Stimulated activated CD4-positive, alpha-beta T cell treated with anti-CD3 and anti-CD28 coated beads, Interleukin-1b, Interleukin-23, amount 100 ng/mL, for 1 hour (primary cell): ENCODE results near the gene ARL6IP4.
"Not testable (repeated sequence)": the region's sequence is repeated elsewhere in the genome, so short reads cannot be mapped to it uniquely, and the experiment has no call there.

Experiments used
- DNase-seq, 2 donors: peaks; one replicate each; pipeline ENCODE4 v3.0.0-alpha.2; 2020; ENCODE audit warnings: low read depth in 2 of 2

ARL6IP4 gene

GRCh38 chr12:122980183-122981035, at the start of gene ARL6IP4:
Gene ARL6IP4 (plus strand): TSS chr12:122980681. CDS start chr12:122981140, 459 bp downstream.
- DNase-seq, result peak in 1 of 2 donors; percentile 45

GRCh38 chr12:122932207-122932606, 48.3 kb upstream of the ARL6IP4 start:
- no peak for DNase-seq

GRCh38 chr12:122934722-122935121, 45.8 kb upstream of the ARL6IP4 start:
- DNase-seq, result no peak

- no peak for DNase-seq
These were observed 45.2 kb upstream of the ARL6IP4 start for GRCh38 chr12:122935318-122935717.

- DNase-seq, result no peak
These were observed 42.8 kb upstream of the ARL6IP4 start for GRCh38 chr12:122937622-122938091.

- DNase-seq, result no peak
These were observed 41.4 kb upstream of the ARL6IP4 start for GRCh38 chr12:122939125-122939524.

GRCh38 chr12:122941351-122941750, 39.1 kb upstream of the ARL6IP4 start:
- DNase-seq, result not testable (repeated sequence)

- DNase-seq, result no peak
These were observed 37.8 kb upstream of the ARL6IP4 start for GRCh38 chr12:122942637-122943036.

- no peak for DNase-seq
These were observed 37.3 kb upstream of the ARL6IP4 start for GRCh38 chr12:122943196-122943595.

GRCh38 chr12:122944605-122945592, 35.6 kb upstream of the ARL6IP4 start:
- no peak for DNase-seq

- DNase-seq, result peak; percentile 35 to 42
These were observed 33.7 kb upstream of the ARL6IP4 start for GRCh38 chr12:122946690-122947341.

GRCh38 chr12:122947352-122947792, 33.1 kb upstream of the ARL6IP4 start:
- DNase-seq, result no peak

GRCh38 chr12:122948605-122949004, 31.9 kb upstream of the ARL6IP4 start:
- DNase-seq, result no peak

GRCh38 chr12:122949405-122949804, 31.1 kb upstream of the ARL6IP4 start:
- DNase-seq, result no peak

GRCh38 chr12:122949816-122950675, 30.4 kb upstream of the ARL6IP4 start:
- DNase-seq, result no peak

GRCh38 chr12:122951406-122951805, 29.1 kb upstream of the ARL6IP4 start:
- DNase-seq, result no peak

GRCh38 chr12:122951979-122952892, 28.2 kb upstream of the ARL6IP4 start:
- DNase-seq, result peak; percentile 34 to 52

GRCh38 chr12:122955156-122955555, 25.3 kb upstream of the ARL6IP4 start:
- DNase-seq, result no peak

GRCh38 chr12:122956035-122956434, 24.4 kb upstream of the ARL6IP4 start:
- no peak for DNase-seq
